Measurements from ENCODE around the gene ALPG.
"Not testable (repeated sequence)": the region's sequence is repeated elsewhere in the genome, so short reads cannot be mapped to it uniquely, and the experiment has no call there.

The ALPG gene

GRCh38 chr2:232398293-232399034 lies 8.2 kb upstream of the ALPG start:
- DNase-seq: no peak

- no peak for DNase-seq
Measured at GRCh38 chr2:232400256-232401015, 6.2 kb upstream of the ALPG start.

GRCh38 chr2:232402518-232402917 lies 4.1 kb upstream of the ALPG start:
- no peak for DNase-seq

GRCh38 chr2:232405943-232406510 lies 617 bp upstream of the ALPG start:
- DNase-seq: no peak

- DNase-seq: not testable (repeated sequence)
Measured at GRCh38 chr2:232407428-232408150, 945 bp downstream of the ALPG start.

DNA sequence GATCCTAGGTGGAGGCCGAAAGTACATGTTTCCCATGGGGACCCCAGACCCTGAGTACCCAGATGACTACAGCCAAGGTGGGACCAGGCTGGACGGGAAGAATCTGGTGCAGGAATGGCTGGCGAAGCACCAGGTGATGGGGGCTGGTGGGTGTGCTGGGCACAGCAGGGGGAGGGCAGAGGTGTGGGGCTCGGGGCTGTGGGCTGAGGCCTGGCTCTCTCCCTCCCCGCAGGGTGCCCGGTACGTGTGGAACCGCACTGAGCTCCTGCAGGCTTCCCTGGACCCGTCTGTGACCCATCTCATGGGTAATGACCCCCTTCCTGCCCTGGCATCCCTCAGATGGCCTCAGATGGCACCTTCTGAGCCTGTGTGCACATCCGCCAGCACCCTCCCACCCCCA lies 1.6 kb downstream of the ALPG start:
- not testable (repeated sequence) for DNase-seq

DNA sequence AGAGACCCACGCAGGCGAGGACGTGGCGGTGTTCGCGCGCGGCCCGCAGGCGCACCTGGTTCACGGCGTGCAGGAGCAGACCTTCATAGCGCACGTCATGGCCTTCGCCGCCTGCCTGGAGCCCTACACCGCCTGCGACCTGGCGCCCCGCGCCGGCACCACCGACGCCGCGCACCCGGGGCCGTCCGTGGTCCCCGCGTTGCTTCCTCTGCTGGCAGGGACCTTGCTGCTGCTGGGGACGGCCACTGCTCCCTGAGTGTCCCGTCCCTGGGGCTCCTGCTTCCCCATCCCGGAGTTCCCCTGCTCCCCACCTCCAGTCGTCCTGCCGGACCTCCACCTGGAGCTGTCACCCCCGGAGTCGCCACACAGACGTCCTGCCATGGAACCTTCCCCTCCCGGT lies 3.0 kb downstream of the ALPG start:
- not testable (repeated sequence) for DNase-seq

DNA sequence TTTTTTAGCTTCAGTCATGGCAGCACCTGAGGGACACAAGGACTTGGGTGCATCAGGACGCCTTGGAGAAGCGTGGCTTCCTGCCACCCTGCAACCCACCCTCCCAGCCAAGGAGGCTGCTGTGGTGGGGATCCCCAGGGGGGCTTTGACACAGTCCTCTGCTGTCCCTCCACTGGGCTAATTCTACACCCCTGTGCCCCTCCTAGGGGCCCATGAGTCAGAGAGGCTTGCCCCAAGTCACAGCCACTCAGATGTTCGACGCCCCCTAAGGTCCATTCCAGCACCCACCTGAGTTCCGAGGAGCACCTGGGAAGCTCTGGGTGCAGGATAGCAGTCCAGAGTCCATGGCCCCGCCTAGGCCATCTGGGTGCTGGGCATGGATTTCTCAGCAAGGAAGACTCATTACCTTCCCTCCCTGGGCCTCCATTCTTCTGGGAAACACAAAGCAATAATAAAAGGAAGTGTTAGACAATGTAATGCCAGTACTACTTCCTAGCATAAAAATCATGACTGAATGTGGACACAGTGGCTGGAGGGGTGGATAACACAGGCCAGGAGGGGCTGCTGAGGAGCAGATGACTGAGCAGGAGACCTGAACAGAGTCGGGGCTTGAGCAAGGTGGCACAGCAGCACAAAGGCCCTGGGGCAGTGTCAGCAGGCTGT lies 3.7 kb downstream of the ALPG start:
- DNase-seq: no peak

GRCh38 chr2:232411901-232412629 lies 5.4 kb downstream of the ALPG start:
- no peak for DNase-seq

- DNase-seq: no peak
Measured at GRCh38 chr2:232412986-232413385, 6.3 kb downstream of the ALPG start.

DNA sequence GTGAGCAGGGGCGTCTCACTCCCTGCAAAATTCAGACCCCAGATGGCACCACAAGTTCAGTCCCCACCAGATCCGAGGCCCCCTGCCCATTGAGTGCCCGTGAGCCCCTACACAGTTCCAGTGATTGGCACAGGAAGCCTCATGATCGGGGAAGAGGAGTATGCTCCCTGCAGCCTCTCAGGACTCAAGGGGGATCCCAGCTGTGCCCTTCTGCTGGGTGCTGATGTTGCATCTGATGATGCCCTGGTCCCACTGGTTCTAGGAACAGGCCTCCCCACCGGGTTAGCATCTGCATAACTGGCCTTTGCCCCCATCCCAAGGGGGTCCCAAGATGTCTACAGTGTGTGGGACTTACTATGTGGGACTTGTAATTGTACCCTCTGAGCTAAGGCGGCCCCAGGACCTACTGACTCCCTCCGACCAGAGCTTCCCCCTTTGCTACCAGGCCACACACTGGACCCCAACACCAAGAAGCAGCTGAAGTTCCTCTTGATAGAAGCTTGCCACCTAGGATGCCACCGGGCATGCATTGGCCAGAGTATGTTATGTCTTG lies 8.6 kb downstream of the ALPG start:
- no peak for DNase-seq

GRCh38 chr2:232415736-232416520 lies 9.3 kb downstream of the ALPG start:
- DNase-seq: no peak

DNA sequence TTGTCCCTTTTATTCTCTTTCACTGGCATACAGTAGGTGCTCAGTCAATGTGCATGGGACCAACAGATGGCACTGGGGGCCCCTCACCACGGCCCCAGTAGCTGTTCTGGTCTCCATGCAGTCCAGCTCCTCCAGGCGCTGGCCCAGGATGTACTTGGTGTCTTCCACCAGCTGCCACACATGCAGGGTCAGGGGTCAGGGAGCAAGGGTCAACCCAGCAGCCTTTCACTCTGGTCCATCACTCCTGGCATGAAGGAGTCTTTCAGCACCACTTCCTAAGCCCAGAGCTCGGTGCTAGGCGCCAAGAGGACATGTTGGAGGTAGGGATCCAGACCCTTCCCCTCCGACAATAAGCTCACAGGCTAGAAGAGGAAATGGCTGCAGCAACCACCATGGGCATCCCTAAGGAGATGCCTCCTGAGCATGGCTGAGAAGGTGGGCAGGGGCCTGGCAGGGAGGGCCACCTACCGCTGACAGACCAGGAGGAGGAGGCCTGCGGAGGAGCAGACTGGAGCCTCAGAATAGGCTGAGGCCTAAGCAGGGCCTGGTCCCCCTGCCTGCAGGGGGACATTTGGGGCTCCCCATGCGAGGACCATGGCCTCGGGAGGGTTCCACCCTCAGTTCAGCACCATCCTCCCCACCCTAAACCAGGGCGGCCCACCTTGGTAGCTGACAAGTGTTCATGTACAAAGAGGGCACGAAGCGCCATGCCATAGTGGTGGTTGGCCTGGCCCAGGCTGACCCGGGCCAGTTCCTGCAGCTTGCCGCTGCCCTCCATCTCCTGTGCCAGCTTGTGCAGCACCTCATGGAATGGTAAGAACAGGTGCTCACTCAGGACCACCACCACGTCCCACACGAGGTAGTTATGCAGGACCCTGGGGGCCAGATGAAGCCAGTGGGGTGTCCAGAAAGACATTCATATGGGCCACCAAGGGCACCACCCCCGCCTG lies 10.2 kb downstream of the ALPG start:
- DNase-seq: no peak

GRCh38 chr2:232417489-232417888 lies 10.8 kb downstream of the ALPG start:
- DNase-seq: no peak

DNA sequence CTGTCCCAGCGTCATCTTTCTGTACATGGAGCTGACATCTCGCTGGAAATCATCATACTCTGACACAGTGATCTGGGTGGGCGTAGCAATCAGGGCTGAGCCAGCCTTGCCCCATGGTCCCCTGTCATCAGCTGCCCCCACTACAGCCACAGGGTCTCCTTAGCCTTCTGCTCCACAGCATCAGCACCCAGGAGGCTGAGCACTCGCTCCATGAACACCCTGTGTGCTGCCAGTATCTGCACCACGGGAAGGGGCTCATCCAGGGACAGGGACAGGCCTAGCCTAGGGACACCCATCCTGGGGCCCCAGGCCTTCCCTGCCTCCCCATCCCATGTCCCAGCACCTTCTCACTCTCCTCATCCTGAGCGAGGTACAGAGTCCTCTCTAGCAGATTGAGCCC lies 11.4 kb downstream of the ALPG start:
- DNase-seq: no peak

DNA sequence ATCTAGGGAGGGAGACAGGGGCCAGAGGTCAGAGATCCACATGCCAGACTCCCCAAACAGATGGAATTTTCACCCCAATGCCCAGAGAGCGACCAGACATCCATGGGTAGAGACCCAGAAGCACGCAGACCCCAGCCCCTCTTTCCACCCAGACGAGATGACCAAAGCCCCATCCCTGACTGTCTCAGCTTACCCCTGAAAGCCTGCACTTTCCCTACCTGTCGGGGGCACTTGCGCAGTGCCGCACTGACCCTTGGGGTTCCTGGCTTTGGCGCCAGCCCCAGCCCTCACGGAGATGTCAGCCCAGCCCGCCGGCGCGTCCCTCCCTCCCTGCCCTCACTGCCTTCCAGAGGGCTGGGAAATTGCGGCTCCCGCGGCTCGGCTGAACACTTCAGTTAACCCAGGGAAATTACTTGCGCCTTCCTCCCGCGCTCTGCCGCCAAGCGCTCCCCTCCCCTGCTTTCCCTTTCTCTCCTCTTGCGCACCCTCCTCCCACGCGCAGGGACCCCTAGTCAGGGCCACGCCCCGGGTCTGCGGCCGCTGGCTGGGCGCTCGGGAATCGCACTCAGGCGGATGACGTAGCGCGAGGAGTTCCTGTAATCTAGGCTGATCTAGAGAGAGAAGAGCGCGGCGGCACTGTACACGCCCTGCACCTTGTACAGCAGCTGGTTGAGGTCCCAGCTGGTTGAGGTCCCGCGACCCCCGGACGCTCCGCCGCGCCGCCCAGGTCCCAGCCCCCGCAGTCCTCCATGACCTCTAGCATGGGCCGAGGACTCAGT lies 12.0 kb downstream of the ALPG start:
- peak; percentile 76 for DNase-seq

DNA sequence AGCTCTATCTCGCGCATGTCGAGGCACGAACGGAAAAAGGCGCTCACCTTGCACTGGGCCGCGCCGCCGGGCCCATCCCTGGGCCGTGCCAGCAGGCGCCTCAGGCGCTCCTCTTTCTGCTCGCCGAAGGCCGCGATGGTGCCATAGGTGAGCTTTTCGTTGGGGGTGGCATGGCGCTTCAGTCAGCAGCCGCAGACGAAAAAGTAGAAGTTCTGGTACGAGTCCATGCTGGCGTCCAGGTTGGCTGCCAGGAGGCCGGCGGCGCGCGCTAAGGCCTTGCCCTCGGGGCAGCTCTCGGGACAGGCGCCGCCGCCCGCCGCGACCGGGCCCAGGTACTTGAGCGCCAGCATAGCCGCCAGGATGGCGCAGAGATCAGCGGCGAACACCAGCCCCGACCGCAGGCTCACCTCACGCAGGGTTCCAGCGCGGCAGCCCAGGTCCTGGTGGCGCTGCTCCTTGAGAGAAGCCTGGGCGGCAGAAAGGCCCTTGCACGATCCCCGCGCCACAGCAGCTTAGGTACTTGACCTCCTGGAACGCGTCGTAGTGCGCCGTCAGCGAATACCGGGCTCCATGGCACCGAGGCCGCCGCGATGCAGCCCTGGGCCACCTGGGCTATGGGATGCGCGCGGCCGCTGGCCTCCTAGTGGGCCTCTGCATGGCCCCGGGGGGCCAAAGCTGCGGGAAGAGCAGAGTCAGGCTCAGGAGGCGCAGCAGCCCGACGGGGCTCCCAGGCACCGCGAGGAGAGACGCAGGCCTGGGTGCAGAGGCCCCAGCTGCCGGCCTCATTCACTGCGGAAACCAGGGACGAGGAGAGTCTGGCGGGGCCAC lies 12.8 kb downstream of the ALPG start:
- DNase-seq: peak; percentile 62

- peak; percentile 34 for DNase-seq
Measured at GRCh38 chr2:232420073-232420454, 13.4 kb downstream of the ALPG start.
